Heart left ventricle (tissue), 16 donors: Measurements from ENCODE around the gene ADRM1. TPM values are rescaled to one million over a fixed set of nuclear protein-coding genes. Genes with fewer than 3 reads are reported as not detected.

Experiments used
- ATAC-seq, 4 donors: fragments of 200-7000 bp; cut with Tn5 transposase; one replicate each; pipeline ENCODE4 v1.9.1; 2020 to 2022; ENCODE audit warnings: moderate library complexity in 4 of 4, mild to moderate bottlenecking in 3 of 4, moderate number of reproducible peaks in 1 of 4
- DNase-seq, 5 donors: peaks; one replicate each; pipeline ENCODE4 v3.0.0-alpha.2; 2020
- H3K27ac ChIP-seq, 12 donors: fragments of 200-600 bp; sonication (generic) in 4 of 12; one replicate each; pipeline versions ENCODE4 v1.5.0 to v1.8.0; 2016 to 2022; ENCODE audit warnings: mild to moderate bottlenecking in 2 of 12
- H3K27me3 ChIP-seq, 9 donors: fragments of 200-600 bp; sonication (generic) in 2 of 9; one replicate each; pipeline versions ENCODE4 v1.5.1 to v1.8.0; 2016 to 2022; ENCODE audit warnings: mild to moderate bottlenecking in 3 of 9
- H3K36me3 ChIP-seq, 9 donors: fragments of 200-600 bp; sonication (generic) in 2 of 9; one replicate each; pipeline versions ENCODE4 v1.5.0 to v1.8.0; 2018 to 2022; ENCODE audit warnings: mild to moderate bottlenecking in 2 of 9
- H3K4me1 ChIP-seq, 12 donors: fragments of 200-600 bp; sonication (generic) in 4 of 12; one replicate each; pipeline versions ENCODE4 v1.5.0 to v1.8.0; 2016 to 2022; ENCODE audit warnings: mild to moderate bottlenecking in 3 of 12
- H3K4me3 ChIP-seq, 12 donors: fragments of 200-600 bp; sonication (generic) in 4 of 12; one replicate each; pipeline versions ENCODE4 v1.5.0 to v1.8.0; 2017 to 2022; ENCODE audit warnings: mild to moderate bottlenecking in 9 of 12, moderate library complexity in 4 of 12
- H3K9me3 ChIP-seq, 12 donors: fragments of 200-600 bp; sonication (generic) in 4 of 12; one replicate each; pipeline versions ENCODE4 v1.5.0 to v1.8.0; 2016 to 2022; ENCODE audit warnings: mild to moderate bottlenecking in 1 of 12
- CTCF ChIP-seq, 12 donors: fragments of 200-600 bp; sonication (generic) in 4 of 12; IDR thresholded peaks; one replicate each; pipeline versions ENCODE4 v1.5.0 to v1.8.0; 2018 to 2022; ENCODE audit warnings: antibody characterized with exemption in 12 of 12, mild to moderate bottlenecking in 5 of 12
- POLR2A ChIP-seq, 2 donors: fragments of 450-650 bp; IDR thresholded peaks; one replicate each; pipeline ENCODE4 v1.6.1; 2017; ENCODE audit warnings: antibody characterized with exemption in 2 of 2, mild to moderate bottlenecking in 2 of 2, moderate library complexity in 2 of 2
- WGBS, 4 donors: extraction: QIAGEN DNeasy Blood & Tissue Kit in 2 of 4; methylation state at CpG; one replicate each; pipeline versions ENCODE4 v1.1.5 to v1.1.7; 2013 to 2018; 5-methylcytosine and 5-hydroxymethylcytosine counted together
- intact Hi-C, 10 donors: fragments of 100-400 bp; cut with DNase I; formaldehyde crosslinking; loops; one replicate each; pipeline versions ENCODE4 v1.11.1 to v1.14.2; 2022
- polyA plus RNA-seq, 2 donors: library from polyadenylated mRNA; stranded (reverse); fragments of 200-250 nt; gene quantifications; one replicate each; pipeline ENCODE4 v1.2.3, GENCODE V29; 2013
- total RNA-seq, 9 donors: library from RNA; depleted of rRNA in 2 of 9; stranded (reverse); fragments of >200 nt in 2 of 9; fragmentation: NEBNext Ultra II Directional in 3 of 9; extraction: Animal tissue kit (Norgen Biotek cat#: 25700) in 3 of 9; gene quantifications; one replicate each; pipeline versions ENCODE4 v1.1.0 to v1.2.4, GENCODE V29; 2016 to 2023
- donor health status: ischemic (EF 13 %, LVEDD 7.1; RV severe dilation, severe dysfunction).
- donor health status: healthy with polysubstance abuse.
- donor health status: DM: no; HTN: yes; CAD: no.
- donor health status: DM: no; HTN: no; CAD: no.
- donor health status: ischemic (EF 25% LVEDD 6.9; RV normal size, moderate dysfunction).
- donor health status: ischemic (EF 25% LVEDD 5.7; RV mildly dilated, moderate dysfunction).
- donor health status: healthy.
- donor health status: DM: yes; HTN: yes; CAD: no.
- donor health status: ischemic (EF 35%, LVEDD 5.7; RV mildly dilated, moderate dysfunction).
- donor health status: nonischemic (EF 11% LVEDD 7.7; RV severe dilation, severe dysfunction).
- donor health status: DM: yes; HTN: yes; CAD: no.
- donor health status: PGD.
- donor health status: ischemic (EF 29% LVEDD 5.4; RV normal size, mild dysfunction).
- donor health status: nonischemic (EF 23%, LVEDD 6.1; RV moderate dilation, normal function).

ADRM1 gene
- total and polyA plus RNA-seq, 11 donors, result 66.8 to 218 (median 79.9) TPM

DNA sequence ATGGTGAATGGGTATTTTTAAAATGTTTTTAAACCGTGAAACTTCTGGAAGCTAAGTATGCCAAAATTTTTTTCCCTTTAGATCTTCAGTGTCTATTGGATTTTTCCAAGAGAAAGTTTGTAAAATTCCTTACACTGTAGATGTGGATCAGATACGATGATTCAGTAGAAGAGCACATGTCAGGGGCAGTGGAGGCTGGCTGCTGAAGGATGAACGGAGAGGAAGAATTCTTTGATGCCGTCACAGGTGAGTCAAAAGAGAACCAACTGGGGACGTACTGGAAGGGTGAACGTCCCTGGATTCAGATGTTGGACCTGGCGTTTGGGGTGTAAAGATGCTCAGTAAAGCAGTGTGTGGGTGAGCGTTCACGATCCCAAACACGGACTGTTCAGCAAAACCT is 46.8 kb upstream of the ADRM1 start:
- H3K4me3 ChIP-seq, result no peak overlapping the region
- 86 to 95% (median 94%) methylated on average over 10 of the region's 10 CpGs for WGBS, 4 donors
- DNase-seq, result no peak
- H3K4me1 ChIP-seq, result peaks cover 0 to 34% (median 16%) of the 10 kb centered on the region in 12 donors
- no peak overlapping the region for H3K27ac ChIP-seq
- no peaks in the 10 kb centered on the region for H3K27me3 ChIP-seq
- intact Hi-C loops, result no loop called here
- TF ChIP-seq CTCF (IDR thresholded peaks at IDR 0.05) (no peak), POLR2A (IDR thresholded peaks at IDR 0.05) (no peak)
- no peak for ATAC-seq
- peaks cover 0 to 54% (median 40%) of the 10 kb centered on the region in 9 donors for H3K36me3 ChIP-seq
- no peaks in the 10 kb centered on the region for H3K9me3 ChIP-seq

DNA sequence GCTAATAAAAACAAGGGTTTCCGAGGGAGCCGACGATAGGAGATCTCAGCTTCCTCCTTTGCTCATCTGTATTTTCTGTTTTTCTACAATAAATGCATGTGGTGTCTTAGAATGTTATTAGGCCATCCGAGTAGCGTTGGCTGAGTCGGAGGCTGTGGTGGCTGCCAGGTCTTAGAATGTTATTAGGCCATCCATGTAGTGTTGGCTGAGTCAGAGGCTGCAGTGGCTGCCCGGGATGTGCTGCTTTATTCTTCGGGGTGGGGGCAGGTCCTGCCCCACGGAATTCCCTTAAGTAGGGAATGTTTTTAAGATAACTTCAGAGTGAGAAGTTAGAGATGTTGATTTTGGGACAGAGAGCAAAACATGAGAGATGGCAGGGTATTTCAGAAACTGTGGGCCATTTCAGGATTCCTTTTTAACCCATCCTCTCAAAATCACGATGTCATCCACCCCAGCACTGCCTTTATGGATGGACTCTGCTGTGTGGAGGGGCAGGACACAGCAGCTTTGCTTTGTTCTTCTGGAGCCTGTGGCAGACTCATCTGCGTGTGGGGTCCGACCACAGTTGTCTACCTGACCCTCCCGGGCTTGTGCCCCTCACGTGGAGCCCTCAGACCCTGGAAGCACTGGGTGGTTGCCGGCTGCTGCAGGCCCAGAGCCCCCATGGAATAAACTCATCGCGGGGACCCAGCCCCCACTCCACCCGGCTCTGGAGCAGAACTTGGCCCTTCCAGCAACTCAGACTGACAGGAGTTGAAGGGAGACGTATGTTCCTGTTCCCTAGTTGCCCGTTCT is 44.1 kb upstream of the ADRM1 start:
- Histone ChIP-seq H3K4me3 (no peak overlapping the region), H3K4me1 (peaks cover 0 to 26% (median 16%) of the 10 kb centered on the region in 12 donors), H3K27me3 (no peaks in the 10 kb centered on the region), H3K36me3 (peaks cover 0 to 80% (median 67%) of the 10 kb centered on the region in 9 donors), H3K27ac (peak overlapping the region in 1 of 12 donors; percentile 7), H3K9me3 (no peaks in the 10 kb centered on the region)
- WGBS, 4 donors, result 69 to 80% (median 71%) methylated on average over 17 to 20 of the region's 20 CpGs
- no peak for TF ChIP-seq POLR2A (IDR thresholded peaks at IDR 0.05)
- no peak for TF ChIP-seq CTCF (IDR thresholded peaks at IDR 0.05)
- peak in 3 of 5 donors; percentile 56 to 63 (median 60) for DNase-seq
- intact Hi-C loops, result no loop called here
- ATAC-seq, result peak in 3 of 4 donors; percentile 76 to 90 (median 88)

GRCh38 chr20:62259294-62259565 is 43.6 kb upstream of the ADRM1 start:
- Histone ChIP-seq H3K36me3 (peaks cover 0 to 84% (median 72%) of the 10 kb centered on the region in 9 donors), H3K4me1 (peaks cover 0 to 21% (median 15%) of the 10 kb centered on the region in 12 donors), H3K27me3 (no peaks in the 10 kb centered on the region), H3K4me3 (no peak overlapping the region), H3K27ac (no peak overlapping the region), H3K9me3 (no peaks in the 10 kb centered on the region)
- TF ChIP-seq POLR2A (IDR thresholded peaks at IDR 0.05), result no peak
- TF ChIP-seq CTCF (IDR thresholded peaks at IDR 0.05), result no peak
- WGBS, 4 donors, result 88 to 95% (median 94%) methylated on average over 8 of the region's 8 CpGs
- ATAC-seq (peak in 1 of 4 donors; percentile 5), DNase-seq (no peak)
- intact Hi-C loops, result no loop called here

DNA sequence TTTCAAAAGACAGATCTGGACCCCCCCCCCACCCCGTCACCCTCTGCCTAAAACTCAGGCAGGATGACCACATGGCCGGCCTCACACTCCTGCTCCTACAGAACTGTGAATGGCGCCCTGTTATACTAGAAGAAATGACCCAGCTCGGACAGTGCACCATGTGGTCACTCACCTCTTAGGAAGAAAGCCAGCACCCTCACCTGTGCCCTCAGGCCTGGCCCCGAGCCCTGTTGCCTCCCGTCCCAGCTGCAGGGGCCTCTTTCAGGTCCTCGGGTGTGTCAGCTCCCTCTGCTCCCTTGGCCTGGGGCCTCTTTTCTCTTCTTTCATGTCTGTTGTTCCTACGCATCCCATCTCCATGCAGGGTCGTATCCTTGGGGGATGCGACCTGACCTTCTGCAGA is 40.7 kb upstream of the ADRM1 start:
- 93 to 96% (median 94%) methylated on average over 9 to 10 of the region's 10 CpGs for WGBS, 4 donors

More for the DNA sequence above, 40.7 kb upstream of the ADRM1 start:
- ATAC-seq (no peak), DNase-seq (peak in 1 of 5 donors; percentile 30)
- H3K4me3 ChIP-seq, result no peak overlapping the region
- H3K27ac ChIP-seq, result no peak overlapping the region
- no peak for TF ChIP-seq CTCF (IDR thresholded peaks at IDR 0.05)
- TF ChIP-seq POLR2A (IDR thresholded peaks at IDR 0.05), result no peak
- peaks cover 0 to 8% (median 0%) of the 10 kb centered on the region in 12 donors for H3K9me3 ChIP-seq
- H3K4me1 ChIP-seq, result peaks cover 0 to 20% (median 13%) of the 10 kb centered on the region in 12 donors
- intact Hi-C loops, result no loop called here
- peaks cover 0 to 96% (median 78%) of the 10 kb centered on the region in 9 donors for H3K36me3 ChIP-seq
- no peaks in the 10 kb centered on the region for H3K27me3 ChIP-seq
